NCI-H2227 treated with DMSO at 0.1 percent for 48 hours (cell line): ENCODE results near the gene FMN1.

Experiments used
- DNase-seq: peaks from one replicate; lab custom pipeline; 2025; lab: John Stamatoyannopoulos, UW

Gene FMN1

DNA sequence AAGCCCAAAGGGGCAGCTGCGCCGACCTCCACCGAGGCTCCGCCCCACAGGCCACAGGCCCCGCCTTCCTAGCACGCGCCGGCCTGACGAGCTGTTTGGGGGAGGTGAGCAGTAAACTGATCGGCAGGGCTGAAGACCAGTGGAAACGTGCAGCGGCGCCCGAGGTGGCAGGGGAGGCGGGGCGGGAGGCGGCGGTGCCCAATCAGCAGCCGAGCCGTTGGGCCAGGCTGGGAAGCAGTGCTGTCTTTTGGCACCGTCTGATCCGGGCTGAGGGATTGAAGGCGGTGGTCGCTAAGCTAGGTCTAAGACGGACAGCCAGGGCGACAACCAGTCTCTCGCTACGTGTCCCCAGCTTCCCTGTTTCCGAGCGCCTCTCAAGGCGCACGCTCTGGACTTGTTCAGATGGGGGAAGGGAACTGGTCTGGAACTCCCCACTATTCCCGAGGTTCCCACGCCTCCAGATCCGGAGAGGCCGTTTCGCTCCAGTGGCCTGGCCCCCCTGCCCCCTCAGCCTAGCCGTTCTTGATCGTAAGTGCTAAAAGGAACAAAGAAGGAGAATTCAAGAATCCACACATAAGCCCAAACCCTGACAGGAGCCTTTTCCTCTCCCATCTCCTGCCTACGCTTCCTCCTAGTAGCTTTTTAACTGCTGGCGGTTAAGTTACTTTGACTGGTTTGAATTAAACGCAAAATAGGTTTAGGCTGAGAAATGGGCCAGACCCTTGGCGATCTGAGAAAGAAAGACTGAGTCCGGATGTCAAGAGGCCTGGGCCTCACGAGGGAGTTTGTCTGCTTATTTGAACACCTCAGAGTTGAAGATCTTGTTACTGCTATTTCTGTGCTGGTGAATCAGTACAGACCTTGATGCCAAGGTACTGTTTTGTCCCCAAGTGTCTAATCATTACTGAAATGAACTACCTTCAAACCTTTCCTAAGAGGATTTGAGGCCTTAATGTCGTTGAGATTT lies at the start of gene FMN1:
FMN1 (minus strand) TSS at position 11 of the 967 bp plus-strand sequence. CDS start 39,800 bp downstream, outside the sequence.
- DNase-seq: peak; percentile 92

GRCh38 chr15:33243869-33244268 lies 49.4 kb upstream of the FMN1 start:
- no peak for DNase-seq

GRCh38 chr15:33243393-33243792 lies 48.9 kb upstream of the FMN1 start:
- DNase-seq: no peak

DNA sequence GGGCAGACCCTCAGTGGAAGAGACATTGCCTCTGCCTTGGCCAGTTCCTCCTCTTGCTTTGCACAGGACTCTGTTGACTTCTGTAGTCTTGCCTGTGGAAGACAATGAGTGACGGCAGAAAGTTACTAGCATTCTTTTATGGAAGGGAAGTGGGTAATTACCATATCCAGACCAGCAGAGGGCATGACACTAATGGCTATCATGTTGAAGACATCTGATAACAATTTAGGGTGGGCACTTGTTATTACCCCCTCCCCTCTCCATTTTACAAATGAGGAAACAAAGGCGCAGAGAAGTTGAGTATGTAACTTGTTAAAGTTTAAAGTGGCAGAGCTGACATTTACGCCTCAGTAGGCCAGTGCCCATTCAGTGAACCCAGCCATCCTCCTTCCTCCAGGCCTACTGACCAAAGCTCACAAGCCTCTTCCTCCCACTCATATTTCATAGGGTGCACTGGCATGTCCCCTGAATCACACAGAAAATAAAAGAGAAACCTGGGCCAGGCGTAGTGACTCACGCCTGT lies 48.2 kb upstream of the FMN1 start:
- no peak for DNase-seq

DNA sequence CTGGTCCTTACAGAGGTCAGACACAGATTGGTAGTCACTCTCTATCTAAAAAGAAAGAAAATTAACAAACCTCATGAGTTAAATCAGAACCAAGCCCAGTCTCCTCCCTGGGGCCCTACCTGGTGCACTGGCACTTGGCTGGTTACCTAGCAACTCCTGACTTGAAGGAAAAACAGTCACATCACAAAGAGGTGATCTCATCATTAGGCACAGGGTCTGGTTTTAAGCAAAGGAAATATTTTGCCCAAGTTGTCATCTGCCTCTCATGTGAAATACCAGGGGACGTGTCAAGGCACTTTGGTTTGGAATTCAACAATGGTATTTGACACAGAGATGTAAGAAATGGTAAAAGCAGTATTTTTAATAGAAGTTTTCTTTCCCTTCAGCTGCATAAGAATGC lies 47.7 kb upstream of the FMN1 start:
- no peak for DNase-seq

DNA sequence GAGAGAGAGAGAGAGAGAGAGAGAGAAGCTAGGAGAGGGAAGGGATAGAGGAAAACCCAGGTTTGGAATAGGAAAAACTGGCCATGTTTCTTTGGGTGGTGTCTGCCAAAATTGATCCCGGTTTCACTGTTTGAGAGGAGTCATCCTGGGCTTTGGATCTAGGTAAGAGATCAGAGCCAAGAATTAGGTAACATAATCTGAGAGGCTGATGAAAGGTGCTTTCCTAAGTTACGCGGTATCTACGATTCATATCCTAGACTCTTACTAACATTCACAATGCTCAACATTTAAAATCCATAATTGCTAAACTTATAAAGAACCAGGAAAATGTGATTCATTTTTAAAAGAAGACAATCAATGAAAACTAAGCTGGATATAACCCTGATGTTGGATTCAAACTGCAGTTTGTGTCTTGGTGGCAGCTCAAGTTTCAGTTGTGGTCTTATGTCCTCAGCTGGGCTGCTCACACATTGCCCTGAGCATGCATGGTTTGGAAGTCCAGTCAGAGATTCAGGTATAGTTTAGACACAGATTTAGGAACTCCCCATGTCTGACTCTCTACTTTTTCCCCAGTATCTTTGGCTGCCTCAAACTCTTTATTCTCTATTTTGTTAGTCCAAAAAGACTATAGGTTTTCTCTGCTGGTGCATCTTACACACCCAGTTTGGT lies 42.5 kb upstream of the FMN1 start:
- no peak for DNase-seq

DNA sequence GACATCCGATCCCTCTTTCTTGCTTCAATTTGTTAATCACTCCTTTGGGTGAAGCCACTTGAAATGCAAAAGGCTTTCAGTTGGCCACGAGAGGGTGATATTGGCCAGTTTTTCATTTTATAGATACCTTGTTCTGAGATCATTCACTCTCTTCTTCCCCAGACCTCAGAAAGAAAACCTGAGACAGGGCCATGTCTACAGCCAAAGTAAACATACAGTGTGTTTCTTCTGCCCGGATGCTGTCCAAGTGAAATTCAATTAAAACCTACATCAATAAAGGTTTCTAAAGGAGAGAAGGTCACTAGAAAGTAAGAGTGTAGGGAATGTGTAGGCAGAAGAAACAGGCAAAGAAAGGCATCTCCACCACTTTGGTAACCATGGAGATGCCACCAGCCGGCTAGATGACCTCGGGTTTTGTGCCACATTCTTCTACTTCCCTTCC lies 39.5 kb upstream of the FMN1 start:
- peak; percentile 11 for DNase-seq

DNA sequence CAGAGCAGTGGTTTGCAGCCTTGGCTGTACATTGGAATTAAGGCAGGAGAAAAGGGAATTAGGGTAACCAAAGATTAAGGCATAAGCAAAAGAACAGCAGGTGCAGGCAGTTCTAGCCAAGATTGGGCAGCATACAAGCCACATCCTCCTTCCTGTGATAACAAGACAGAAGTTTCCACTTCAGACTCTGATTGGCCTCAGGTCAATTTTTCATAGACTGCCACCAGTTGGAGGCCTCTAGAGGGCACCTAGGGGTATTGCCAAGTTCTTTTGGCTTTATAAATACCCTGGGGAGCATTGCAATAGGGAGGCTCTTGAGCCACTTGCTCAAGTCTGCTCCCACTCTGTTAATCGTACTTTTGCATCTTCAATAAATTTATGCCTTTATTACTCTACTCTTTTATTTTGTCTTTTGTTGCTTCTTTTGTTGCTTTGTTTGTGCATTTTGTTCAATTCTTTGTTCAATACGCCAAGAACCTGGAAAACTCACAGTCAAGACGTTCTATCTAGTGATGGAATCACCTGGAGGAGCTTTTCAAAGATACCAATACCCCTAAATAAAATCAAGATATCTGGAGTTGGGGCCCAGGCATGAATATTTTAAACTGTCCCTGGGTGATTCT lies 32.2 kb upstream of the FMN1 start:
- no peak for DNase-seq

DNA sequence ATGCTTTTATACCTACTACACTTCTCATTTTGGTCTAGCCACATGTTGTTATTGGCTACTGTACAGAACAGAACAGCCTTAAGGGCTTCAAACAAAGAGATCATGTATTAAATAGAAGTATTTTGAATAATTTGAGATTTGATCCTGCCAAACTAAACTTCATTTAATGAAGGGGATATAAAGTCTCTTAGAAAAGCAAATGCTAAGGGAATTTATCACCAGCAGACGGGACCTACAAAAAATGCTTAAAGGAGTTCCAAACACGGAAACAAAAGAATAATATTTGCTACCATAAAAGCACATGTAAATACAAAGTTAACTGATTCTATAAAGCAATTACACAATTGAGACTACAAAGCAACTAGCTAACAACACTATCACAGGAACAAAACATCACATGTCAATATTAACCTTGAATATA lies 23.6 kb upstream of the FMN1 start:
- DNase-seq: no peak

DNA sequence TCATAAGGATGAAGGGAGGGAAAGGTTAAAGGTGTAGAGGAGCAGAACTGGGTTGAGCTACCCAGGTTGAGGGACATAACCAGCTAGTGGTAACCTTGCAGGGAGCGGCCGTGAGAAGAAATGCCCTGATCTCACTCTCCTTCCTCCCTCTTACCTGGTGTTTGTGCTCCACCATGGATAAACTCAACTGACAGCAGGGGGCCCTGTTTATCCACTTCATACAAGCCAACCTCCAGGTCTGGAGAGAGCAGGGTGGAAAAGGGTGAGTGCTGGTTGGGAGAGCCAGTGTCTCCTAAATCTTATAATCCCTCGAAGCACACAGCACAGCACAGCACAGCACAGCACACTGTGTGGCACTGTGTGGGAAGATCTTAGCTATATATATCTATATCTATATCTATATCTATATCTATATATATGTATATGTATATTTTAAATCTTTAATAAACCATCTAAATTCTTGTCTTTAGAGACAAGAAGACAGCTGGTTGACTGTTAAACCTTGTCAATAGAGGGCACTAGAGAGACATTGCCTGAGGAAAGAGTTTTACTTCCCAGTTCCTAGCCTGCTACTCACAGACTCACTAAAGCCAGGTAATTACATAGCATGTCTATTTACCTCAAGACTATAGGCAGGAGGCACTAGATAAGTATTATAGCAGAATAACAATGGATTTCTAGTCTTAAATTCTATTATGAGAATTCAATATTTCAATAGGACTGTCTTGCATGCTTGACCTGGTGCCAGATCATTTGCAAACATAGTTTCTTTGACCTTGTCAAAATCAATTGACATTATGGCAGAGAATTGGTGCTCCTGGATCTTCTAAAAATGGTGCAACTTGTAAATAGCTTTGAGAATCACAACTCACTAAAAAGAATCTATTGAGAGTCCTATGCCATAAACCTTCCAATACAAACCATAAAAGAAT lies 21.7 kb upstream of the FMN1 start:
- DNase-seq: peak; percentile 3

- DNase-seq: peak; percentile 10
Measured at GRCh38 chr15:33211176-33211808, 16.8 kb upstream of the FMN1 start.

DNA sequence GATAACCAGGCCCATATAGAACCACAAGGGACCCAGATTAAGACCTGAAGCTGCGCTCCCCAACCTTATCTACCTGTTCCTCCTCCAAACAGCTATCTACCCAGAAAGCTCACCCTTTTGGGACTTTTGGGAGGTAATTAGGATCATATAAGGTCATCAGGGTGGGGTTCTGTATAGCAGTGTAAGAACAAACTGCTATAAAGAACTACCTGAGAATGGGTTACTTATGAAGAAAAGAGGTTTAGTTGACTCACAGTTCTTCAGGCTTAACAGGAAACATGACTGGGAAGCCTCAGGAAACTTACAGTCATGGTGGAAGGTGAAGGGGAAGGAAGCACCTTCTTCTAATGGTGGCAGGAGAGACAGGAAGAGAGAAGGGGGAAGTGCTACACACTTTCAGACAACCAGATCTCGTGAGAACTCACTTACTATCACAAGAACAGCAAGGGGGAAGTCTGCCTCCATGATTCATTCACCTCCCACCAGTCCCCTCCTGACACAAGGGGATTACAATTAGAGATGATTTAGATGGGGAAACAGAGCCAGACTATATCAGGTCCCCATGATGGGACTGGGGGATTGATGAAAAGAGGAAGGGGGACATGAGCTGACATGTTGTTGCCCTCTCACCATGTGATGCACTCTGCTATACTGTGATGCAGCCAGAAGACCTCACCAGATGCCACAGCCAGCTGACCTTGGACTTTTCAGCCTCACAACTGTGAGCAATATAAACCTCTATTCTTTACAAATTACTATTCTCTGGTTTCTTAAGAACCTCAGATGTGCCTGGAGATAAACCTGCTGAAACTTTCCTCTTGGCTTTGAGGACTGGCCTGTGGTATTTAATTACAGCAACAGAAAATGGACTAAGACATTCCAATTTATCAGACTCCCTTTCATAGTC lies 15.3 kb upstream of the FMN1 start:
- no peak for DNase-seq

DNA sequence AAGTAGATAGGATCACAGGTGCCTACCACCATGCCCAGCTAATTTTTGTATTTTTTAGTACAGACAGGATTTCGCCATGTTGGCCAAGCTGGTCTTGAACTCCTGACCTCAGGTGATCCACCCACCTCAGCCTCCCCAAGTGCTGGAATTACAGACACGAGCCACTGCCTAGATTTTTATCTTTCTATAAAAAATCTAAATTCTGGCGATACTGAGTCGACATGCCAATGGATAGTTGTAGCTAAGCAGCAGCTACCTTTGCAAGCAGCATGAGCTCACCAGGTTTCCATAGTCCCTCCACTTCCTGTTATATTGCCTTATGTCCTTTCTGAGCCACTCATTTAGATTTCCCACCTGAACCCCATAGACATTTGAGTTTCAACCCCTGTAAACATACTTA lies 13.1 kb upstream of the FMN1 start:
- no peak for DNase-seq

DNA sequence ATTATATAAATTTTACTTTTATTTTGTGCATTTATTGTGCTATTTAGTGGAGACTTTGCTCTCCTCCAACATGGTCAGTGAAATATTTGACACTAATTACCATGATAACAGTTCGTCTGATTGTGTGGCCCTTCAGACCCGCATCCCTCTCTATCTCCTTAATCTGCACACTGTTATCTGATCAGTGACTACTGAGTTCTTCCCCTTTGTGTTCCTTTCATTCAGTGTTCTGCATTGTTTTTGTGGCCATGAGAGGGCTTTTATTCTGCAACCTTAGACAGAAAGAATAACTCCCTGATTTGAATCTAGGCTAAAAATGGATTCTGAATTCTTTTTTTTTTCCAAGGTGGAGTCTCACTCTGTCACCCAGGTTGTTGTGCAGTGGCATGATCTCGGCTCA lies 11.9 kb upstream of the FMN1 start:
- DNase-seq: no peak

- no peak for DNase-seq
Measured at GRCh38 chr15:33204926-33205325, 10.4 kb upstream of the FMN1 start.

DNA sequence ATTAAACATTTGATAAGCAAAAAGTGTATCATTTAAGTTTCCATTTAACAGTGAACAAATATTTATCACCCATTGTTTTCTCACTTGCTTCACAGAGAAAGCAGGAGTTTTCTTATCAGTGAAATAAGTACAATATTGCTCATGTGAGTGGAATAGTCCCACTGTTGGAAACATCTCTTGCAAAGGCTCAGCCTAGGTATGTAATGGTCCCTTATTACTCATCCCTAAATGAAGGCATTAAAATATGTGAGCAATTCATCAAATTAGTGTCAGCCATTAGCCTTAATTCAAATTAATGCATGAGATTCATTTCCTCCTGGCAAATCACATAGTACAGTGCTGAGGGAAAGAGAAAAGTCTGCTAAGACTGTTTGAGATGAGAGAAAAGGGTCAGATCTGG lies 9.6 kb upstream of the FMN1 start:
- DNase-seq: no peak

DNA sequence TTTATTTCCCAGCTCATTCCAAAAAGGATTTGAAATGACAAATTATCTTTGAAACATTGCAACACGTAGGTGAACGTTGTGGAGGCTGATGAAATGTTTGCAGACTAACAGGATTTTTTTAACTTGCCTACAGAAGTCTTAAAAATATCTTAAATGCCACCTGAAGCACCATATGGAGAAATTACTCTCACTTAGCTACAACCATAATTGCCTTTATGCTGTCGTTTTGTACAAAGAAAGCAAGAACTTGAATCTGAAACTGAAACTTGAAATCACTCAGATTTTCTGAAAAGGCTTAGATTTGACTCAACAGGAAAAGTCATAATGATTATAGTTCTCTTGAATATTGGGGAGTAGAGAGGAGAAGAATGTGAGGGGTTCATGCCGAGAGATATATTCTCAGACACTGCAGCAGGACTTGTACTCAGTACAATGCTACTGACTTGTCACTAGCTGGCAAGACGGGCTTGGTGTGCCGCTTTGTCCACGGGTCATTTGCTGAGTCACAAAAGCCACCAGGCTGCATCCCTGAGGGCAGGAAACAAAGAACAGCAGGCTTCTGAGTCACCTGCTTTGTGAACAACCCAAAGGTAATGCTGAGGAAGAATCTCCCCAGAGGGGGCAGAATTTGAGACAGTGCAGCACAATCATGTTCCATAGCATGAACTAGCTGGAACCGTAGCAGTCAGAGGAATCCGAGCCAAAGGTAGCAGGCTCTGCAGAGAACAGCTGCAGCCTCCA lies 7.1 kb upstream of the FMN1 start:
- no peak for DNase-seq

DNA sequence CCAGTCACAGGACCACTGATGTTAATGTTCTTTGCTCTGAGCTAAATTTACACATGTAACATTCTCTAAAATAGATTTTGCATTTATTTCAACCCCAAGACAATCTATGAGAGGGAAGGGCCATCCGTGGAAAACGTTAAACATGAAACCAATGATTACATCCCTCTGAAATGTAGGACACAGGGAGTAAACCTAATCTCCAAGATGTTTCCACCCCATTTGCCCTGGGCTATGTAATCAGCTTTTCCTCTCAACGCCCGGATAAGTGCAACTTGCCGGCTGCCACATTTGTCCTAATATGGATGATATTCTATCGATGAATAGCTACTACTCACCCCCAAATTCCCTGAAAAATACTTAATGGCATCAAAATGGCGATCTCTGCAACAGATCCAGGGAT lies 6.4 kb upstream of the FMN1 start:
- no peak for DNase-seq

GRCh38 chr15:33200444-33200843 lies 5.9 kb upstream of the FMN1 start:
- DNase-seq: no peak
